Mesothelial cell of epicardium (in vitro differentiated cells): ENCODE data around the gene EML6. TPM values are rescaled to one million over a fixed set of nuclear protein-coding genes. Genes with fewer than 3 reads are reported as not detected.

ENCODE experiments used
- DNase-seq, 2 experiments: peaks; one replicate each; pipeline ENCODE4 v3.0.0; 2021; ENCODE audit warnings: low spot score in 2 of 2; ENCODE audit not compliant: unreplicated experiment in 2 of 2
- H3K27ac Mint-ChIP-seq: 2 replicates; pipeline ENCODE4 v1.8.0; 2021; ENCODE audit warnings: mixed read lengths
- H3K27me3 Mint-ChIP-seq: 2 replicates; pipeline ENCODE4 v1.8.0; 2021; ENCODE audit warnings: low read depth, mixed read lengths
- H3K36me3 Mint-ChIP-seq: 2 replicates; pipeline ENCODE4 v1.8.0; 2021; ENCODE audit warnings: mixed read lengths
- H3K4me1 Mint-ChIP-seq: 2 replicates; pipeline ENCODE4 v1.8.0; 2021; ENCODE audit warnings: mixed read lengths
- H3K4me3 Mint-ChIP-seq: 2 replicates; pipeline ENCODE4 v1.8.0; 2021; ENCODE audit warnings: mild to moderate bottlenecking, moderate library complexity, mixed read lengths
- H3K9me3 Mint-ChIP-seq: 2 replicates; pipeline ENCODE4 v1.8.0; 2021; ENCODE audit warnings: mixed read lengths
- total RNA-seq: library from RNA; stranded (reverse); gene quantifications from 3 replicates; pipeline ENCODE4 v1.2.1, GENCODE V29; 2021
- TF ChIP-seq, protein P1 (sequence below): fragments of 200-600 bp; sonication (generic); IDR thresholded peaks from one replicate; pipeline ENCODE4 v1.5.0; 2021; ENCODE audit warnings: antibody characterized with exemption; ENCODE audit not compliant: unreplicated experiment

EML6 gene
- total RNA-seq, 1 donor from 2014 or later = 2.3 TPM

DNA sequence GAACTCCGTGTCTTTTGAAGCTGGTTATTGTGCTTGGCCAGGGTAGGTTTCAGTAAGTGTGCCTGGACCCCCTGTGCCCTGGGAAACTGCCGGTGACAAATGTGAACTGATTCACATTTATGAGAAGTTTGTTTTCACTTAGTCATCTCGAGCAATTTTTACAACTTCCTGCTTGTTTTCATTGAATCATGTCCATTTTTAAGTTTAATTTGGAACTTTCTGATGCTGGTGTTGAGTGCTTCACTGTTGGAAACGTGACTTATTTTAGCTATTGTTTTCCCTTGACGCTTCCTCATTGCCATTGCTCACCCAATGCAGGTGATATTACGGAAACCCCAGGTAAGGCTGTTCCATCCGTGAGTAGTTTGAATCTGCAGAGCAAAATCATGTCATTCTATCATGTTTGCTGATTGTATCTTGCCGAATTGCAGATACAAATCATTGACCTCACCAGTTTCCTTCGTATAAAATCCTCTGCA is 229.6 kb downstream of the EML6 start:
- H3K4me3 Mint-ChIP-seq = no peak overlapping the region
- H3K4me1 Mint-ChIP-seq = no peaks in the 10 kb centered on the region
- no peaks in the 10 kb centered on the region for H3K36me3 Mint-ChIP-seq
- TF ChIP-seq, protein P1, sequence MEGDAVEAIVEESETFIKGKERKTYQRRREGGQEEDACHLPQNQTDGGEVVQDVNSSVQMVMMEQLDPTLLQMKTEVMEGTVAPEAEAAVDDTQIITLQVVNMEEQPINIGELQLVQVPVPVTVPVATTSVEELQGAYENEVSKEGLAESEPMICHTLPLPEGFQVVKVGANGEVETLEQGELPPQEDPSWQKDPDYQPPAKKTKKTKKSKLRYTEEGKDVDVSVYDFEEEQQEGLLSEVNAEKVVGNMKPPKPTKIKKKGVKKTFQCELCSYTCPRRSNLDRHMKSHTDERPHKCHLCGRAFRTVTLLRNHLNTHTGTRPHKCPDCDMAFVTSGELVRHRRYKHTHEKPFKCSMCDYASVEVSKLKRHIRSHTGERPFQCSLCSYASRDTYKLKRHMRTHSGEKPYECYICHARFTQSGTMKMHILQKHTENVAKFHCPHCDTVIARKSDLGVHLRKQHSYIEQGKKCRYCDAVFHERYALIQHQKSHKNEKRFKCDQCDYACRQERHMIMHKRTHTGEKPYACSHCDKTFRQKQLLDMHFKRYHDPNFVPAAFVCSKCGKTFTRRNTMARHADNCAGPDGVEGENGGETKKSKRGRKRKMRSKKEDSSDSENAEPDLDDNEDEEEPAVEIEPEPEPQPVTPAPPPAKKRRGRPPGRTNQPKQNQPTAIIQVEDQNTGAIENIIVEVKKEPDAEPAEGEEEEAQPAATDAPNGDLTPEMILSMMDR = no peak
- H3K27ac Mint-ChIP-seq = no peak overlapping the region
- no peaks in the 10 kb centered on the region for H3K9me3 Mint-ChIP-seq
- no peak for DNase-seq
- H3K27me3 Mint-ChIP-seq = no peaks in the 10 kb centered on the region

DNA sequence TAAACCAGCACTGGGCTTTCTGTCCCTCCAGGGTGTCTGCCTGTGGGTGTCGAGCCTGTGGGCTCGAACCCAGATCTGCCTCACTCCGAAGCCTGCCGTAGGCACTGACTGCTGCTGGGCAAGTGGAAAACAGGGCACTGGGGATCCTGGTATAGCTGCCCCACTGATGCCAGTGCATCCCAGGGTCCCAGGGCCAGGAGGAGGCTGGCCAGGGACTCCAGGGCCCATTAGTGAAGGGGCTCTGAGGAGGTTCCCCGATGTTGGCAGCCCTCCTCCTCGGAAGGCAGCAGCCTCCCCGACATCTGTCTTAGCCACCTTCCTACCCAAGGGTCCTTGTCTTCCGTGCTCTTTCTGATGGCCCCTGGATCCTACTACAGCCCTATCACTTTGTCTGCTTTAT is 230.7 kb downstream of the EML6 start:
- Mint-ChIP-seq H3K4me1 (no peaks in the 10 kb centered on the region), H3K4me3 (no peak overlapping the region), H3K9me3 (no peaks in the 10 kb centered on the region), H3K27me3 (no peaks in the 10 kb centered on the region), H3K27ac (no peak overlapping the region), H3K36me3 (no peaks in the 10 kb centered on the region)
- DNase-seq = no peak
- TF ChIP-seq, protein P1 = no peak

DNA sequence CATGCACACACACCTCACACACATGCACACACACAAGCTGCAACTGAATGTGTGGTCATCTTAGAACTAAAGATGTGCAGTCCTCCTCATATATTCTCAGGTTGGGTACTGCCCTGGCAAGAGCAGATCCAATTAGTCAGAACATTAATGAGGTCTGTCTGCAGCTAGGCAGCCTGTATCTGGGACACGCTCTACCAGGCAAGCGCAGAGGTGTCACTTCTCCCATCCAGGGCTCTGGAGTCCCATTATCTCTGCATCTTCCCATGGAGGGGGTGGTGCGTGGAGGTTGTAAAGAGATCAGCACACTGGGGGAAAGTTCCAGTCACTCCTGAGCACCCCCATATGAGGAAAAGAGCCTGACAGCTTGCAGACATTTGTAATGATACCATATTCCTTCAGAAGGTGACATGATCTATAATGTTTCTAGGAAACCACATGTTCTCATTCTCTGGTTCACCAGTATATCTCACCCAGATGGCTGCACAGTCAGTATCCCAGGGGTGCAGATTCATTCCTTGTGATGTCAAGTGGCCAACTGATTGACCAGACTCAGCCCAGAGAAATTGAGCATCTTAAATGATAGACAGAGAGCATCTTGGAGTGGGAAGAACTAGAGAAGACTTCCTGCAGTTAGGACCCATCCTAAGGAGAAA is 231.4 kb downstream of the EML6 start:
- no peaks in the 10 kb centered on the region for H3K4me1 Mint-ChIP-seq
- no peak for DNase-seq
- no peaks in the 10 kb centered on the region for H3K27me3 Mint-ChIP-seq
- no peak overlapping the region for H3K27ac Mint-ChIP-seq
- no peak overlapping the region for H3K4me3 Mint-ChIP-seq
- TF ChIP-seq, protein P1 = no peak
- H3K9me3 Mint-ChIP-seq = no peaks in the 10 kb centered on the region
- no peaks in the 10 kb centered on the region for H3K36me3 Mint-ChIP-seq

DNA sequence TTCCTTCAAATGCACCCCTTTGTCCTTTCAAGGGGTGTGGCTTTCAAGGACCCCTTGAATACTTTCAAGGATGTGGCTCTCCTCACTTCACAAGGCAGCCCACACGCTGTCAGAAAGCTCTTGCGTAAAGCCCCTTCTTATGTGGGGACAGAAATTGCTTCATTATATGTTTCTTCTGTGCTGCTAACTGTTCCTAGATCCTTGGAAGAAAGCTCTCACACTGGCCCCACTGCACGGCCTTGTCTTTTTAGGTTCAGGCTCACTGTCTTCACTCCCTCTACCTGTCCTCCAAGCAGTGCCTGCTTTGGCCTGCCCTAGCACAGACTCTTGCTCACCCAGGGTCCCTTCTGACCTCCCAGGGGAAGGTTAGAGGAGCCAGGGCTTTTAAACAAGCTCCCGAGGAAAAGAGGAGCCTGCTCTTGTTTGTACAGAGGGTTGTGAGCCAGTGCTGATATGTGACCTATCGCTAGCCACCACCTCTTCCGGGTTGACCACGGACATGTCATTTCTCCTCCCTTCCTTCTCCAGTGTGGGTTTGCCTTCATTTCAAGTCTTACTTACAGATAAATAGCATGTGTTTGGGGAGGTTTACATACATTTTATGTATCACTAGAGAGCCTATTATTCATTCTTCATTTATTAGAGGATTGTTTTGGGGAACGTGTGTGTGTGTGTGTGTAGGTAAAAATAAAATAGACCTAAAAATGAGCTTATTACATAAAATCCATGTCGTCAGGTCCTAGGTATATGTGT is 232.1 kb downstream of the EML6 start:
- no peaks in the 10 kb centered on the region for H3K27me3 Mint-ChIP-seq
- no peak overlapping the region for H3K27ac Mint-ChIP-seq
- no peak for DNase-seq
- no peaks in the 10 kb centered on the region for H3K36me3 Mint-ChIP-seq
- H3K4me3 Mint-ChIP-seq = no peak overlapping the region
- TF ChIP-seq, protein P1 = no peak
- no peaks in the 10 kb centered on the region for H3K4me1 Mint-ChIP-seq
- no peaks in the 10 kb centered on the region for H3K9me3 Mint-ChIP-seq

DNA sequence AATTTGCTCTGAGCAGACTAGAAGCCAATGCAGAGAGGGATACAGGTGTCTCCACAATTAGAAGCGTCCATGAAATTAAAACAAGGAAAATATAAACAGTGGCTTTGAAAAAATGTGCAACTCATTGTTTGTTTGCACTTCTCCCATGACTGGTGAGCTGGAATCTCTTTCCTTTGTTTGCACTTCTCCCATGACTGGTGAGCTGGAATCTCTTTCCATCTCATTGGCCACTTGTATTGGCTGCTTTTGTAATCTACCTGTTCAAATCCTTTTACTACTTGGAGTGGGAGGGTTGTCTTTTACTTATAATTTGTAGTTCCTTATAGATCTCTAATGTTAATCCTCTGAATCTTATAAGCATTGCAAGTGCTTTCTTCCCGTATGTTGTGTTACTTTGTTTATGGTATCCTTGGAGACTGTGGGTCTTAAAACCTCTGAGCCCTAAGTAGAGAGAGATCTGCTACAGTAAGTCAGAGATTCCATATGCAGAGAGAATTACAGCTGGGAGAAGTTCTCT is 232.7 kb downstream of the EML6 start:
- H3K27ac Mint-ChIP-seq = no peak overlapping the region

More for the DNA sequence above, 232.7 kb downstream of the EML6 start:
- TF ChIP-seq, protein P1 = no peak
- H3K4me3 Mint-ChIP-seq = no peak overlapping the region
- H3K27me3 Mint-ChIP-seq = no peaks in the 10 kb centered on the region
- H3K4me1 Mint-ChIP-seq = no peaks in the 10 kb centered on the region
- DNase-seq = no peak
- peaks cover 2% of the 10 kb centered on the region for H3K36me3 Mint-ChIP-seq
- H3K9me3 Mint-ChIP-seq = no peaks in the 10 kb centered on the region
